ENCODE data around the gene TC2N.

TC2N gene

GRCh38 chr14:91774140-91775096 lies 92.9 kb downstream of the TC2N start:
- Histone ChIP-seq H2BK120ac (ENCODE audit: low read depth, low read length) (no peak overlapping the region), H3K27me3 (ENCODE audit: insufficient read depth, low read length, poor library complexity) (no peaks in the 10 kb centered on the region), H4K8ac (ENCODE audit: low read depth, low read length) (no peak overlapping the region), H3K4ac (ENCODE audit: low read depth, low read length) (no peak overlapping the region), H3K36me3 (ENCODE audit: control insufficient read depth, insufficient read depth, low read length) (no peaks in the 10 kb centered on the region), H3K79me1 (ENCODE audit: low read length) (no peaks in the 10 kb centered on the region), H3K56ac (ENCODE audit: low read length) (no peak overlapping the region), H3K4me1 (ENCODE audit: control insufficient read depth, low read depth, low read length) (no peaks in the 10 kb centered on the region), H3K18ac (ENCODE audit: low read length) (no peak overlapping the region), H2AK5ac (ENCODE audit: low read length) (no peak overlapping the region), H3K27ac (ENCODE audit: low read depth, low read length) (no peak overlapping the region), H3K79me2 (ENCODE audit: control insufficient read depth, insufficient read depth, low read length) (no peaks in the 10 kb centered on the region), H3K4me3 (ENCODE audit: low read length) (no peak overlapping the region), H2BK15ac (replicated peaks; ENCODE audit: low read depth) (no peak overlapping the region), H2BK5ac (ENCODE audit: low read length) (no peak overlapping the region), H4K5ac (ENCODE audit: low read length) (no peak overlapping the region), H3K4me2 (ENCODE audit: low read length) (no peak overlapping the region), H3K23ac (ENCODE audit: low read length) (no peak overlapping the region), H3K9ac (ENCODE audit: low read length) (no peak overlapping the region)
- 93% methylated on average over 1 of the region's 5 CpGs for WGBS (ENCODE audit: extremely low coverage, insufficient coverage, low lambda C conversion rate)
- DNase-seq, result no peak

- H4K8ac ChIP-seq (ENCODE audit: low read depth, low read length), result no peak overlapping the region
- H4K5ac ChIP-seq (ENCODE audit: low read length), result no peak overlapping the region
- no peaks in the 10 kb centered on the region for H3K79me1 ChIP-seq (ENCODE audit: low read length)
- no CpG with 5 or more reads among the region's 2 CpGs for WGBS (ENCODE audit: extremely low coverage, insufficient coverage, low lambda C conversion rate)
- no peak overlapping the region for H2BK15ac ChIP-seq (replicated peaks; ENCODE audit: low read depth)
- DNase-seq, result no peak
- no peak overlapping the region for H3K9ac ChIP-seq (ENCODE audit: low read length)
- no peak overlapping the region for H3K4me2 ChIP-seq (ENCODE audit: low read length)
- H3K36me3 ChIP-seq (ENCODE audit: control insufficient read depth, insufficient read depth, low read length), result no peaks in the 10 kb centered on the region
- H3K79me2 ChIP-seq (ENCODE audit: control insufficient read depth, insufficient read depth, low read length), result no peaks in the 10 kb centered on the region
- H3K27me3 ChIP-seq (ENCODE audit: insufficient read depth, low read length, poor library complexity), result no peaks in the 10 kb centered on the region
- H3K23ac ChIP-seq (ENCODE audit: low read length), result no peak overlapping the region
- H2BK120ac ChIP-seq (ENCODE audit: low read depth, low read length), result no peak overlapping the region
- H3K4me3 ChIP-seq (ENCODE audit: low read length), result no peak overlapping the region
- H3K18ac ChIP-seq (ENCODE audit: low read length), result no peak overlapping the region
- H3K56ac ChIP-seq (ENCODE audit: low read length), result no peak overlapping the region
- H3K4ac ChIP-seq (ENCODE audit: low read depth, low read length), result no peak overlapping the region
- H2AK5ac ChIP-seq (ENCODE audit: low read length), result no peak overlapping the region
- no peaks in the 10 kb centered on the region for H3K4me1 ChIP-seq (ENCODE audit: control insufficient read depth, low read depth, low read length)
- no peak overlapping the region for H2BK5ac ChIP-seq (ENCODE audit: low read length)
- H3K27ac ChIP-seq (ENCODE audit: low read depth, low read length), result no peak overlapping the region
Observed at GRCh38 chr14:91770185-91770584, 97.2 kb downstream of the TC2N start.

- H2BK15ac ChIP-seq (replicated peaks; ENCODE audit: low read depth), result no peak overlapping the region
- no peak overlapping the region for H4K5ac ChIP-seq (ENCODE audit: low read length)
- H3K4me3 ChIP-seq (ENCODE audit: low read length), result no peak overlapping the region
- H2AK5ac ChIP-seq (ENCODE audit: low read length), result no peak overlapping the region
- H3K56ac ChIP-seq (ENCODE audit: low read length), result no peak overlapping the region
- H3K79me1 ChIP-seq (ENCODE audit: low read length), result no peaks in the 10 kb centered on the region
- DNase-seq, result no peak
- H3K4me1 ChIP-seq (ENCODE audit: control insufficient read depth, low read depth, low read length), result peaks cover 3% of the 10 kb centered on the region
- no peak overlapping the region for H2BK5ac ChIP-seq (ENCODE audit: low read length)
- H3K4me2 ChIP-seq (ENCODE audit: low read length), result no peak overlapping the region
- no peak overlapping the region for H3K27ac ChIP-seq (ENCODE audit: low read depth, low read length)
- H3K4ac ChIP-seq (ENCODE audit: low read depth, low read length), result no peak overlapping the region
- H3K18ac ChIP-seq (ENCODE audit: low read length), result no peak overlapping the region
- H3K79me2 ChIP-seq (ENCODE audit: control insufficient read depth, insufficient read depth, low read length), result no peaks in the 10 kb centered on the region
- no peak overlapping the region for H4K8ac ChIP-seq (ENCODE audit: low read depth, low read length)
- H3K27me3 ChIP-seq (ENCODE audit: insufficient read depth, low read length, poor library complexity), result no peaks in the 10 kb centered on the region
- H3K36me3 ChIP-seq (ENCODE audit: control insufficient read depth, insufficient read depth, low read length), result no peaks in the 10 kb centered on the region
- no CpG with 5 or more reads among the region's 4 CpGs for WGBS (ENCODE audit: extremely low coverage, insufficient coverage, low lambda C conversion rate)
- no peak overlapping the region for H3K9ac ChIP-seq (ENCODE audit: low read length)
- no peak overlapping the region for H2BK120ac ChIP-seq (ENCODE audit: low read depth, low read length)
- no peak overlapping the region for H3K23ac ChIP-seq (ENCODE audit: low read length)
Observed at GRCh38 chr14:91755570-91756295, 111.6 kb downstream of the TC2N start.

GRCh38 chr14:91754819-91755218 lies 112.5 kb downstream of the TC2N start:
- Histone ChIP-seq H3K79me2 (ENCODE audit: control insufficient read depth, insufficient read depth, low read length) (no peaks in the 10 kb centered on the region), H3K4ac (ENCODE audit: low read depth, low read length) (no peak overlapping the region), H2AK5ac (ENCODE audit: low read length) (no peak overlapping the region), H3K4me3 (ENCODE audit: low read length) (no peak overlapping the region), H3K4me2 (ENCODE audit: low read length) (no peak overlapping the region), H3K18ac (ENCODE audit: low read length) (no peak overlapping the region), H3K27ac (ENCODE audit: low read depth, low read length) (no peak overlapping the region), H3K27me3 (ENCODE audit: insufficient read depth, low read length, poor library complexity) (no peaks in the 10 kb centered on the region), H2BK15ac (replicated peaks; ENCODE audit: low read depth) (no peak overlapping the region), H3K36me3 (ENCODE audit: control insufficient read depth, insufficient read depth, low read length) (no peaks in the 10 kb centered on the region), H4K8ac (ENCODE audit: low read depth, low read length) (no peak overlapping the region), H3K4me1 (ENCODE audit: control insufficient read depth, low read depth, low read length) (peaks cover 3% of the 10 kb centered on the region), H2BK5ac (ENCODE audit: low read length) (no peak overlapping the region), H2BK120ac (ENCODE audit: low read depth, low read length) (no peak overlapping the region), H3K56ac (ENCODE audit: low read length) (no peak overlapping the region), H3K9ac (ENCODE audit: low read length) (no peak overlapping the region), H3K79me1 (ENCODE audit: low read length) (no peaks in the 10 kb centered on the region), H3K23ac (ENCODE audit: low read length) (no peak overlapping the region), H4K5ac (ENCODE audit: low read length) (no peak overlapping the region)
- no CpG with 5 or more reads among the region's 1 CpG for WGBS (ENCODE audit: extremely low coverage, insufficient coverage, low lambda C conversion rate)
- DNase-seq, result no peak

GRCh38 chr14:91754185-91754584 lies 113.2 kb downstream of the TC2N start:
- Histone ChIP-seq H4K5ac (ENCODE audit: low read length) (no peak overlapping the region), H3K4ac (ENCODE audit: low read depth, low read length) (no peak overlapping the region), H3K23ac (ENCODE audit: low read length) (no peak overlapping the region), H3K79me1 (ENCODE audit: low read length) (no peaks in the 10 kb centered on the region), H3K18ac (ENCODE audit: low read length) (no peak overlapping the region), H3K27ac (ENCODE audit: low read depth, low read length) (no peak overlapping the region), H2BK15ac (replicated peaks; ENCODE audit: low read depth) (no peak overlapping the region), H3K27me3 (ENCODE audit: insufficient read depth, low read length, poor library complexity) (no peaks in the 10 kb centered on the region), H3K4me3 (ENCODE audit: low read length) (no peak overlapping the region), H3K79me2 (ENCODE audit: control insufficient read depth, insufficient read depth, low read length) (no peaks in the 10 kb centered on the region), H3K4me1 (ENCODE audit: control insufficient read depth, low read depth, low read length) (peaks cover 3% of the 10 kb centered on the region), H3K9ac (ENCODE audit: low read length) (no peak overlapping the region), H3K36me3 (ENCODE audit: control insufficient read depth, insufficient read depth, low read length) (no peaks in the 10 kb centered on the region), H2AK5ac (ENCODE audit: low read length) (no peak overlapping the region), H4K8ac (ENCODE audit: low read depth, low read length) (no peak overlapping the region), H2BK120ac (ENCODE audit: low read depth, low read length) (no peak overlapping the region), H3K56ac (ENCODE audit: low read length) (no peak overlapping the region), H3K4me2 (ENCODE audit: low read length) (no peak overlapping the region), H2BK5ac (ENCODE audit: low read length) (no peak overlapping the region)
- no peak for DNase-seq
- no CpG with 5 or more reads among the region's 1 CpG for WGBS (ENCODE audit: extremely low coverage, insufficient coverage, low lambda C conversion rate)
